SK-N-SH treated with all-trans-retinoic acid at 6 μM for 48 hours (cell line): ENCODE measurements around the gene MKRN2.

ENCODE experiments used
- ARNTL ChIP-seq: fragments of 450-650 bp; formaldehyde crosslinking; IDR thresholded peaks from 2 replicates; pipeline ENCODE4 v1.5.0; 2020; ENCODE audit warnings: low read depth, mild to moderate bottlenecking, moderate library complexity, borderline replicate concordance
- BACH2 ChIP-seq: fragments of 250-450 bp; sonication (Bioruptor Pico); IDR thresholded peaks from 2 replicates; pipeline ENCODE4 v1.9.0; 2021; ENCODE audit warnings: mild to moderate bottlenecking, borderline replicate concordance
- ESRRG ChIP-seq: fragments of 250-450 bp; sonication (Bioruptor Pico); IDR thresholded peaks from 2 replicates; pipeline ENCODE4 v1.6.1; 2021; ENCODE audit warnings: mild to moderate bottlenecking
- ISL1 ChIP-seq: fragments of 250-450 bp; sonication (Bioruptor Pico); IDR thresholded peaks from 2 replicates; pipeline ENCODE4 v2.1.2; 2022; ENCODE audit warnings: mild to moderate bottlenecking, moderate library complexity
- RARB ChIP-seq: fragments of 250-450 bp; sonication (Bioruptor Pico); IDR thresholded peaks from 2 replicates; pipeline ENCODE4 v1.8.0; 2021; ENCODE audit warnings: mild to moderate bottlenecking, moderate library complexity
- ZFP30 ChIP-seq: fragments of 450-650 bp; formaldehyde crosslinking; IDR thresholded peaks from 2 replicates; pipeline ENCODE4 v1.5.0; 2022; ENCODE audit warnings: mild to moderate bottlenecking, moderate library complexity
- ZNF70 ChIP-seq: fragments of 450-650 bp; formaldehyde crosslinking; IDR thresholded peaks from 2 replicates; pipeline ENCODE4 v1.5.0; 2020; ENCODE audit warnings: mild to moderate bottlenecking, moderate library complexity

DNA sequence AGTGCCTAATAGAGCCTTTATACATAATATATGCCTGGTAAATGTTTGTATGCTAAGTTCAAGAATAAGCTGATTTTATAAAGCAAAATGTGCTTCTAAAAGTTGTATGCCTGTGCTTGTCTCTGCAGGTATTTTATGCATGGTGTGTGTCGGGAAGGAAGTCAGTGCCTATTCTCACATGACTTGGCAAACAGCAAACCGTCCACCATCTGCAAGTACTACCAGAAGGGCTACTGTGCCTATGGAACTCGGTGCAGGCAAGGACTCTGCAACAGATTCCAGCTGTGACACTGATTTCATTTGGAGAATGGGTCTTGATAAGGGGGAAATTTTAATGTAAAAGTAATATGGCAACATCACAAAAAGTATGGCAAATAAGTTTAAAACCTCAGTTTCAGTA is 11.9 kb downstream of the MKRN2 start:
- TF ChIP-seq BACH2 (no peak), ZNF70 (CRISPR knock-in tag) (no peak), ZFP30 (no peak), ESRRG (CRISPR knock-in tag) (no peak), ISL1 (no peak), RARB (CRISPR knock-in tag) (no peak), ARNTL (CRISPR knock-in tag) (no peak)
